AG04449 (cell line): ENCODE measurements around the gene TTC8.

Experiments
- CTCF ChIA-PET: fragments of 350-600 bp; formaldehyde crosslinking; extraction: SDS; loops from one replicate; lab custom pipeline; 2021; ENCODE audit warnings: antibody characterized with exemption; lab: Yijun Ruan, JAX
- POLR2A ChIA-PET: fragments of 400-600, 350-600 bp; formaldehyde crosslinking; extraction: SDS; loops from one replicate; lab custom pipeline; 2020; ENCODE audit warnings: antibody characterized with exemption, inconsistent platforms; lab: Yijun Ruan, JAX
- DNase-seq: peaks from one replicate; pipeline ENCODE4 v3.0.0-alpha.2; 2010; ENCODE audit warnings: low read depth, low spot score
- H3K4me3 ChIP-seq: 2 replicates; pipeline ENCODE4 v1.5.1; 2011; ENCODE audit warnings: low read depth, mild to moderate bottlenecking, control low read depth, low read length
- TF ChIP-seq, protein P1 (sequence below): IDR thresholded peaks from one replicate; pipeline ENCODE4 v1.5.1; 2011; ENCODE audit warnings: mild to moderate bottlenecking, moderate library complexity, low read length, control low read depth, inconsistent platforms; ENCODE audit not compliant: insufficient read depth; ENCODE audit errors: missing control alignments

The TTC8 gene

DNA sequence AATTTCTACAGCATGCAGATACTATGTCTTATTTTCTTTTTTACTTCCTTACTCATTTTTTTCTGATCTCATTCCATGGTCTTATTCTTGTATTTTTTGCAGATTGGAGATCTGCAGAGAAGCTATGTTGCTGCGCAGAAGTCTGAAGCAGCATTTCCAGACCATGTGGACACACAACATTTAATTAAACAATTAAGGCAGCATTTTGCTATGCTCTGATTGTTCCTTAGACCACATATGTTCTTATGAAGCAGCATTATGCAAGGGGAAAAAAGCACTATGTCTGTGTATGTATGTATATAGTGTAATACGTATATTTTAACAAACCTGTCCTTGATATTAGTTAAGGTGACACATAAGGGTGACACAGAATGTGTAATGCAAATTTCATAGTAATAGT lies 52.7 kb downstream of the TTC8 start:
- TF ChIP-seq, protein P1, sequence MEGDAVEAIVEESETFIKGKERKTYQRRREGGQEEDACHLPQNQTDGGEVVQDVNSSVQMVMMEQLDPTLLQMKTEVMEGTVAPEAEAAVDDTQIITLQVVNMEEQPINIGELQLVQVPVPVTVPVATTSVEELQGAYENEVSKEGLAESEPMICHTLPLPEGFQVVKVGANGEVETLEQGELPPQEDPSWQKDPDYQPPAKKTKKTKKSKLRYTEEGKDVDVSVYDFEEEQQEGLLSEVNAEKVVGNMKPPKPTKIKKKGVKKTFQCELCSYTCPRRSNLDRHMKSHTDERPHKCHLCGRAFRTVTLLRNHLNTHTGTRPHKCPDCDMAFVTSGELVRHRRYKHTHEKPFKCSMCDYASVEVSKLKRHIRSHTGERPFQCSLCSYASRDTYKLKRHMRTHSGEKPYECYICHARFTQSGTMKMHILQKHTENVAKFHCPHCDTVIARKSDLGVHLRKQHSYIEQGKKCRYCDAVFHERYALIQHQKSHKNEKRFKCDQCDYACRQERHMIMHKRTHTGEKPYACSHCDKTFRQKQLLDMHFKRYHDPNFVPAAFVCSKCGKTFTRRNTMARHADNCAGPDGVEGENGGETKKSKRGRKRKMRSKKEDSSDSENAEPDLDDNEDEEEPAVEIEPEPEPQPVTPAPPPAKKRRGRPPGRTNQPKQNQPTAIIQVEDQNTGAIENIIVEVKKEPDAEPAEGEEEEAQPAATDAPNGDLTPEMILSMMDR = no peak
- POLR2A ChIA-PET = no interaction called here
- no peak overlapping the region for H3K4me3 ChIP-seq
- DNase-seq = no peak
- CTCF ChIA-PET = interaction anchor here (1.2 to 1.8 kb wide), 2 partner anchors 9 to 27 kb away, joined by 3 to 5 read pairs; no protein-coding TSS in a partner anchor

DNA sequence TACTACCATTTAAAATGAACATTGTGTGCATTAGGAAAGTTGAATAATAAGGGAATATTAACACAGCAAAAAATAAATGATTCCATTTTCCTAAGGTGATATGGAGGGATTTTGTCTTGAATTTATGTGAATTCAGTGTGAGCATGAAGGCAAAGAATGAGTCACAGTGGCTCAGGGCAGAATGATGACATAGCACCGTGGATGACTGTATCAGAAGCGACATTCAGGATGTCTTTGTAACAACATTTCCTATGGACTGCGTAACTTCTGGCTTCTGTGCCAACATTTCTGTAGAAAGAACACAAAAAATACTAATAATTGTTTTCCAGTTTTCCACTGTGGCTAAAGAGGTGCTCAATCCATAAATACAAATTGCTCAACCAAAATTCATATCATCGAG lies 54.6 kb downstream of the TTC8 start:
- TF ChIP-seq, protein P1 = no peak
- ChIA-PET CTCF (interaction anchor here (0.9 to 1.8 kb wide), 2 partner anchors 11 to 40 kb away, joined by 3 to 5 read pairs; no protein-coding TSS in a partner anchor), POLR2A (no interaction called here)
- peak; percentile 36 for DNase-seq
- no peak overlapping the region for H3K4me3 ChIP-seq

DNA sequence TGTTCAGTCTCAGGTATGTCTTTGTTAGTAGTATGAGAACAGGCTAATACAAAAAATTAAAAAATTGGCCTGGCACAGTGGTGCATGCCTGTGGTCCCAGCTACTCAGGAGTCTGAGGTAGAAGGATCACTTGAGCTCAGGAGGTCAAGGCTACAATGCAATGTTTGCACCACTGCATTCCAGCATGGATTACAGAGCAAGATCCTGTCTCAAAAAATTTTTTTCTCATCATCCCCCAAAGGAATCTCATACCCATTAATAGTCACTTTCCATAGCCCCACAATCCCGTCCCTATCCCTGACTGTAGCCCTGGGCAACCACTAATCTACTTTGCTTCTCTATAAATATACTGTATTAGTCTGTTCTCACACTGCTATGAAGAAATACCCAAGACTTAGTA lies 57.8 kb downstream of the TTC8 start:
- H3K4me3 ChIP-seq = no peak overlapping the region
- no peak for DNase-seq
- ChIA-PET POLR2A (no interaction called here), CTCF (no interaction called here)
- TF ChIP-seq, protein P1 = no peak

DNA sequence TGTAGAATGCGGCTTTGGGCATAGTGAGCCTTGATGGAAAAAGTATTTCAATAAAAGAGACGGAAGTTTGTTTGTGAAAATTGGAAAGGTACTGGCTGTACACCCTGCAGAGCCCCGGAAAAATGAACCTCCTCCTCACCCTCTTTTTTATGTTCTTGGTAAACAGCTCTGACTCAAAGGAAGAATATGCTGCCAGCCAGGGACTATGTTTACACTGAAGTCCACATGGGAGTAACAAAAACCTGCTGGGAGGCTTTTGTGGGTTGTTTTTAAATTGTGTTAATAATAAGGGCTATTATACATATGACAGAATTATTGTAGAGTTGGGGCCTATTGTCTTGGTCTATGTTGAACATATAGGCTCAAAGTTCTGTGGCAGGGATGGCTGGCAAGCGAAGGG lies 70.7 kb downstream of the TTC8 start:
- CTCF ChIA-PET = interaction anchor here (1.2 to 1.6 kb wide), 2 partner anchors 14 to 108 kb away, joined by 3 read pairs; no protein-coding TSS in a partner anchor
- POLR2A ChIA-PET = no interaction called here
- TF ChIP-seq, protein P1 = no peak
- DNase-seq = peak; percentile 29
- no peak overlapping the region for H3K4me3 ChIP-seq

DNA sequence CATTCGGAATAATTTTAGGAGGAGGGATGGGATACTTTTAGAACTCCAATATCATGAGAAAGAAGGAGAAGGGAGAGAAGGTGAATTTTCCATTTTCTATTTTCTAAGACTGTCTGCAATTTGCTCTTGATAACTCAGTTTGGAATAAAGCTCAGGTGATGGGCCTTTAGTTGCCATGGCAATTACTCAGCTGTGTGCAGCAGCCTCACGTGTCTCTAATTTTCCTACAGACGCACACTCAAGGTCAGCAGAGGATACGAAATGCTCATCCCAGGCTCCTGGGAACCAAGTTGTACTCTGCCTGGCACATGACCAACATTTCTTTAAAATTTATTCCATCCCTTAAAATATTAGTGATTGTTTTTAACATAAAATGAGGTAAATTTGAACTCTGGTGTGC lies 76.7 kb downstream of the TTC8 start:
- ChIA-PET CTCF (no interaction called here), POLR2A (no interaction called here)
- no peak for DNase-seq
- TF ChIP-seq, protein P1 = no peak
- H3K4me3 ChIP-seq = no peak overlapping the region

DNA sequence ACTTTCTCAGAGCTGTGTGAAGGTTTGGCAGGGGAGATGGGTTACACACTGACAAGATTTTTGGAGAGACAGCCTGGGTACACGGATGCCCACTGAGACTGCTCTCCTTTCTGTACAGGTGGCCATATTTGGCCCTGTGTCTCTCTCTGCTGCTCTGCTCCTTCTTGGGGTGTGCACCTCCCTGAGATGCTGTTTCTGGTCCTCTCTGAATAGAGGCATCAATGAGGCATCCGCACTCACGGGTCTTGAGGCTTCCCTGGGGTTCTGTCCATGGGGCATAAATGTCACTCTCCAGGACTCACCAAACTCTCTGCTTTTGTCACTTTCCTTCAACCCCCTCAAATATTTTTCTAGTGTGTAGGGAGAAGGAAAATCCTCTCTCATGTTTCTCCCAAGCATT lies 77.5 kb downstream of the TTC8 start:
- TF ChIP-seq, protein P1 = no peak
- ChIA-PET POLR2A (no interaction called here), CTCF (no interaction called here)
- H3K4me3 ChIP-seq = no peak overlapping the region
- DNase-seq = no peak
